HG03558 (cell line): ENCODE measurements around the gene HLA-C.

Experiments
- ATAC-seq: cut with Tn5 transposase; IDR thresholded peaks from one replicate; pipeline ENCODE4 v1.9.1; 2021; ENCODE audit warnings: moderate number of reproducible peaks; ENCODE audit not compliant: unreplicated experiment; ENCODE audit errors: extremely low read depth

The HLA-C gene

DNA sequence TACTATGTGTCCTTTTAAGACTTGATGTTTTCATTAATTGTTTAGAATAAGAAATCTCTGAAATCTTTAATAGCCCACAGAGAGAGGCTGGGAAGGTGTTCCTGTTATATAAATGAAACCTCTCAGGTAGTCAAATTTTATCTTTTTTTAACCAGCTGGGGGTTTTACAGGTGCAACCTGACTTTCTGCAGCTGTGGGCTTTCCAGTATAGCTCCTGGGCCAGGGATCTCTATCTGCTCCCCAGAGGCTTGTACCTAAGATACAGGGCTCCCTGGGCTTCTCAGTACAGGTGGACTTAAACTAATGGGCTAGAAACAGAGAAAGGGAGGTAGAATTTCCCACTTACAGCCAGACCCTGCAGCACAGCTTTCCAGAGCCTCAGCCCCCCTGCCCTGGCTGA lies 49.4 kb downstream of the HLA-C start:
- ATAC-seq, result no peak
